WTC11 (cell line): ENCODE measurements around the gene NOM1. TPM values are rescaled to one million over a fixed set of nuclear protein-coding genes. Genes with fewer than 3 reads are reported as not detected.

Experiments
- ATAC-seq: fragments of 200-7000 bp; cut with Tn5 transposase; 2 replicates; pipeline ENCODE4 v1.10.0; 2021; ENCODE audit warnings: mild to moderate bottlenecking, moderate library complexity
- Bru-seq: library from RNA; stranded (reverse); fragments of 400-500 nt; gene quantifications from one replicate; lab custom pipeline; 2021; lab: Mats Ljungman, UMichigan
- CTCF ChIA-PET: fragments of 300-600 bp; sonication (Branson Sonifier 250); formaldehyde crosslinking; loops from one replicate; lab custom pipeline; 2021; ENCODE audit warnings: antibody characterized with exemption; lab: Charles Lee
- POLR2A ChIA-PET: fragments of 350-600 bp; sonication (Branson Sonifier 250); formaldehyde crosslinking; loops from one replicate; lab custom pipeline; 2021; ENCODE audit warnings: antibody characterized with exemption; lab: Charles Lee
- DNase-seq: peaks from one replicate; pipeline ENCODE4 v3.0.0; 2021; ENCODE audit warnings: low spot score
- H3K27ac Mint-ChIP-seq: 2 replicates; pipeline ENCODE4 v1.8.0; 2021; ENCODE audit warnings: mixed read lengths
- H3K27me3 Mint-ChIP-seq: 2 replicates; pipeline ENCODE4 v1.8.0; 2021; ENCODE audit warnings: low read depth, mild to moderate bottlenecking, moderate library complexity, mixed read lengths
- H3K36me3 Mint-ChIP-seq: 2 replicates; pipeline ENCODE4 v1.8.0; 2021; ENCODE audit warnings: mixed read lengths
- H3K4me1 Mint-ChIP-seq: 2 replicates; pipeline ENCODE4 v1.8.0; 2022; ENCODE audit warnings: mixed read lengths
- H3K4me3 Mint-ChIP-seq: 2 replicates; pipeline ENCODE4 v1.8.0; 2021; ENCODE audit warnings: mild to moderate bottlenecking, moderate library complexity, mixed read lengths
- H3K9me3 Mint-ChIP-seq: 2 replicates; pipeline ENCODE4 v1.8.0; 2021; ENCODE audit warnings: mixed read lengths
- CTCF ChIP-seq: fragments of 200-600 bp; IDR thresholded peaks from 2 replicates; pipeline ENCODE4 v1.8.0; 2022; ENCODE audit warnings: antibody characterized with exemption
- E2F4 ChIP-seq: sonication (generic); formaldehyde crosslinking; IDR thresholded peaks from 2 replicates; pipeline ENCODE4 v1.8.1; 2022; ENCODE audit warnings: low read depth, mild to moderate bottlenecking, moderate library complexity, missing genetic modification reagents, borderline replicate concordance
- ESRRA ChIP-seq: sonication (generic); formaldehyde crosslinking; IDR thresholded peaks from 2 replicates; pipeline ENCODE4 v1.8.1; 2022; ENCODE audit warnings: mild to moderate bottlenecking, missing genetic modification reagents, borderline replicate concordance
- ETV6 ChIP-seq: sonication (generic); formaldehyde crosslinking; IDR thresholded peaks from 2 replicates; pipeline ENCODE4 v1.8.1; 2022; ENCODE audit warnings: mild to moderate bottlenecking, missing genetic modification reagents
- FOXJ3 ChIP-seq: sonication (generic); formaldehyde crosslinking; IDR thresholded peaks from 2 replicates; pipeline ENCODE4 v1.9.0; 2021; ENCODE audit warnings: missing genetic modification reagents, mild to moderate bottlenecking, borderline replicate concordance
- FOXK1 ChIP-seq: sonication (generic); formaldehyde crosslinking; IDR thresholded peaks from 2 replicates; pipeline ENCODE4 v1.8.0; 2022; ENCODE audit warnings: mild to moderate bottlenecking, moderate library complexity, missing genetic modification reagents
- FOXP1 ChIP-seq: sonication (generic); formaldehyde crosslinking; IDR thresholded peaks from 2 replicates; pipeline ENCODE4 v1.8.0; 2022; ENCODE audit warnings: missing genetic modification reagents, mild to moderate bottlenecking, moderate library complexity, borderline replicate concordance
- FOXP4 ChIP-seq: sonication (generic); formaldehyde crosslinking; IDR thresholded peaks from 2 replicates; pipeline ENCODE4 v1.8.0; 2022; ENCODE audit warnings: mild to moderate bottlenecking, missing genetic modification reagents
- GABPB1 ChIP-seq: sonication (generic); formaldehyde crosslinking; IDR thresholded peaks from 2 replicates; pipeline ENCODE4 v1.8.1; 2023; ENCODE audit warnings: mild to moderate bottlenecking, missing genetic modification reagents
- HMGXB4 ChIP-seq: sonication (generic); formaldehyde crosslinking; IDR thresholded peaks from 2 replicates; pipeline ENCODE4 v1.8.1; 2023; ENCODE audit warnings: mild to moderate bottlenecking, moderate library complexity, missing genetic modification reagents
- IRF1 ChIP-seq: sonication (generic); formaldehyde crosslinking; IDR thresholded peaks from 2 replicates; pipeline ENCODE4 v1.8.0; 2023; ENCODE audit warnings: missing genetic modification reagents
- KAT7 ChIP-seq: sonication (generic); formaldehyde crosslinking; IDR thresholded peaks from 2 replicates; pipeline ENCODE4 v1.8.1; 2023; ENCODE audit warnings: missing genetic modification reagents, mild to moderate bottlenecking, borderline replicate concordance
- MYBL2 ChIP-seq: sonication (generic); formaldehyde crosslinking; IDR thresholded peaks from 2 replicates; pipeline ENCODE4 v1.8.1; 2023; ENCODE audit warnings: mild to moderate bottlenecking, moderate library complexity, missing genetic modification reagents
- PREB ChIP-seq: sonication (generic); formaldehyde crosslinking; IDR thresholded peaks from 2 replicates; pipeline ENCODE4 v1.8.1; 2022; ENCODE audit warnings: mild to moderate bottlenecking, missing genetic modification reagents, moderate library complexity, borderline replicate concordance
- PRRX2 ChIP-seq: fragments of 250-450 bp; sonication (Bioruptor Pico); IDR thresholded peaks from 2 replicates; pipeline ENCODE4 v1.8.0; 2021; ENCODE audit warnings: mild to moderate bottlenecking
- SMAD3 ChIP-seq: sonication (generic); formaldehyde crosslinking; IDR thresholded peaks from 2 replicates; pipeline ENCODE4 v1.8.0; 2022; ENCODE audit warnings: missing genetic modification reagents, mild to moderate bottlenecking, borderline replicate concordance
- SMAD4 ChIP-seq: sonication (generic); formaldehyde crosslinking; IDR thresholded peaks from 2 replicates; pipeline ENCODE4 v1.8.0; 2022; ENCODE audit warnings: mild to moderate bottlenecking, missing genetic modification reagents
- SP1 ChIP-seq: sonication (generic); formaldehyde crosslinking; conservative IDR thresholded peaks from 2 replicates; pipeline ENCODE4 v1.8.1; 2022; ENCODE audit warnings: missing genetic modification reagents
- TEAD1 ChIP-seq: sonication (generic); formaldehyde crosslinking; IDR thresholded peaks from 2 replicates; pipeline ENCODE4 v1.8.0; 2022; ENCODE audit warnings: mild to moderate bottlenecking, missing genetic modification reagents
- USF2 ChIP-seq: sonication (generic); formaldehyde crosslinking; IDR thresholded peaks from 2 replicates; pipeline ENCODE4 v1.8.1; 2023; ENCODE audit warnings: mild to moderate bottlenecking, missing genetic modification reagents, moderate library complexity
- ZBTB21 ChIP-seq: sonication (generic); formaldehyde crosslinking; IDR thresholded peaks from 2 replicates; pipeline ENCODE4 v1.8.1; 2023; ENCODE audit warnings: mild to moderate bottlenecking, missing genetic modification reagents, borderline replicate concordance
- ZNF121 ChIP-seq: sonication (generic); formaldehyde crosslinking; IDR thresholded peaks from 2 replicates; pipeline ENCODE4 v1.8.0; 2023; ENCODE audit warnings: missing genetic modification reagents
- ZNF317 ChIP-seq: sonication (generic); formaldehyde crosslinking; IDR thresholded peaks from 2 replicates; pipeline ENCODE4 v1.8.1; 2023; ENCODE audit warnings: low read depth, mild to moderate bottlenecking, moderate library complexity, missing genetic modification reagents, borderline replicate concordance
- long read RNA-seq, 3 experiments: library from RNA in 1 of 3; library from capped mRNA in 1 of 3; library from polyadenylated mRNA in 1 of 3; unstranded in 2 of 3; stranded (forward) in 1 of 3; transcript quantifications; one replicate each; pipeline ENCODE4 v2.0.0, GENCODE V29; 2021
- total RNA-seq: library from RNA; stranded (reverse); gene quantifications from 3 replicates; pipeline ENCODE4 v1.2.3, GENCODE V29; 2021

Gene NOM1
- total RNA-seq (26.0 to 38.5 TPM (median 27.6 TPM) in 3 replicates), Bru-seq, nascent RNA (percentile 87 among the genes with signal in this experiment)
- long read RNA-seq, experiment 1, full-length matches to known transcripts = 30 of 65 reads
- long read RNA-seq, experiment 1, partial matches to known transcripts = 12 of 65 reads
- long read RNA-seq, experiment 1, other reads (novel, unspliced or antisense) = 23 of 65 reads
- long read RNA-seq, experiment 2, full-length matches to known transcripts = 4 of 19 reads
- long read RNA-seq, experiment 2, partial matches to known transcripts = 5 of 19 reads
- long read RNA-seq, experiment 2, other reads (novel, unspliced or antisense) = 10 of 19 reads
- long read RNA-seq, experiment 3 = 0 reads

- peak; percentile 70 for ATAC-seq
- ChIA-PET CTCF (interaction anchor here (0.5 to 2.3 kb wide), 22 partner anchors 9 to 324 kb away, joined by 3 to 14 read pairs (median 4); partner anchors contain the start of gene LMBR1), POLR2A (interaction anchor here (0.5 to 2.5 kb wide), 3 partner anchors 15 to 173 kb away, joined by 3 to 7 read pairs (median 5); partner anchors contain the start of gene LMBR1)
- Mint-ChIP-seq H3K27me3 (peaks cover 4% of the 10 kb centered on the region), H3K27ac (peak within 1 kb of the TSS; percentile 70), H3K4me3 (peak within 1 kb of the TSS; percentile 97), H3K36me3 (peaks cover 27% of the 10 kb centered on the region), H3K9me3 (no peaks in the 10 kb centered on the region), H3K4me1 (peaks cover 31% of the 10 kb centered on the region)
- peak; percentile 88 for DNase-seq
- TF ChIP-seq USF2 (CRISPR knock-in tag) = no peak; the same call in 1 of the 2 replicates
- peak; percentile 44; the same call in 1 of the 2 replicates for TF ChIP-seq TEAD1 (CRISPR knock-in tag)
- TF ChIP-seq ESRRA (CRISPR knock-in tag) = peak; percentile 69; the same call in 1 of the 2 replicates
- TF ChIP-seq GABPB1 = peak; percentile 92
- peak; percentile 90 for TF ChIP-seq SP1 (CRISPR knock-in tag)
- peak; percentile 81; the same call in 1 of the 2 replicates for TF ChIP-seq FOXK1 (CRISPR knock-in tag)
- no peak for TF ChIP-seq FOXJ3 (CRISPR knock-in tag)
- TF ChIP-seq ZNF121 (CRISPR knock-in tag) = no peak
- TF ChIP-seq FOXP4 = peak; percentile 86; the same call in 1 of the 2 replicates
- TF ChIP-seq ZNF317 (CRISPR knock-in tag) = no peak
- no peak for TF ChIP-seq ZBTB21 (CRISPR knock-in tag)
- TF ChIP-seq ETV6 (CRISPR knock-in tag) = peak; percentile 61; the same call in 1 of the 2 replicates
- TF ChIP-seq KAT7 (CRISPR knock-in tag) = 0 out of 2 replicates have a peak, but pooled peaks have one; percentile 77
- peak; percentile 14; the same call in 1 of the 2 replicates for TF ChIP-seq SMAD4
- TF ChIP-seq PREB (CRISPR knock-in tag) = peak; percentile 16; the same call in 1 of the 2 replicates
- TF ChIP-seq E2F4 = peak; percentile 75; the same call in 1 of the 2 replicates
- TF ChIP-seq HMGXB4 (CRISPR knock-in tag) = peak; percentile 59; the same call in 1 of the 2 replicates
- TF ChIP-seq MYBL2 (CRISPR knock-in tag) = peak; percentile 76
- TF ChIP-seq SMAD3 = 0 out of 2 replicates have a peak, but pooled peaks have one; percentile 39
- peak; percentile 71; the same call in 1 of the 2 replicates for TF ChIP-seq IRF1 (CRISPR knock-in tag)
- peak; percentile 75; the same call in 1 of the 2 replicates for TF ChIP-seq PRRX2 (CRISPR knock-in tag)
- peak; percentile 81; the same call in 1 of the 2 replicates for TF ChIP-seq FOXP1 (CRISPR knock-in tag)
- peak; percentile 83 for TF ChIP-seq CTCF
Observed at GRCh38 chr7:156949541-156950380, at the start of gene NOM1. Gene NOM1 (plus strand): TSS chr7:156949712. CDS start chr7:156949738, 26 bp downstream.
